SK-N-MC (cell line): ENCODE measurements around the gene MCF2L.

Experiments used
- EZH2 ChIP-seq: fragments of 200-600 bp; sonication (generic); IDR thresholded peaks from one replicate; pipeline ENCODE4 v1.6.1; 2017; ENCODE audit warnings: antibody characterized with exemption
- FOXP2 ChIP-seq: optimal IDR thresholded peaks from 2 replicates; pipeline ENCODE3; 2011; ENCODE audit warnings: mild to moderate bottlenecking, moderate library complexity; ENCODE audit not compliant: insufficient read depth; ENCODE audit errors: extremely low read length, control extremely low read depth
- POLR2AphosphoS5 ChIP-seq: IDR thresholded peaks from 2 replicates; pipeline ENCODE4 v1.6.1; 2012; ENCODE audit warnings: mild to moderate bottlenecking, low read depth, low read length, borderline replicate concordance

DNA sequence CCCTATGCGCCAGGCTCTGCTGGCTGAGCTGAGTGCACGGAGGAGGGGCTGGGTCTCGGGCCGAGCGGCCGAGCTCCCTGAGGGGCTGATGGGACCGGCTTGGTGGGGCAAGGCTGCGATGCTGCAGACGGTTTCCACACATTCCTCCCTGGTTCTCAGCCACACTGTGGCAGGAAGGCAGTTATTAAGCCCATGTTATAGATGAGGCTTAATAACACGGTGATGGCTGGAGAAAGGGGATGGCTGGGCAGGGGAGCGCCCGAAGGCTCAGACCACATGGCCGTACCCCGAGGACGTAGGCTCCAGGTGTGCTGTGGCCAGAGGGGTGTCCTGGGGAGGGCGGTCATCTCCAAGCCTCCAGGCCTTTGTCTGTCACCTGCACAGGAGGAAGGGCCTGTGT lies 58.6 kb downstream of the MCF2L start:
- TF ChIP-seq POLR2AphosphoS5 (no peak), EZH2 (no peak), FOXP2 (no peak)
